WTC11 (cell line): ENCODE data around the gene CRACR2A. TPM values are rescaled to one million over a fixed set of nuclear protein-coding genes. Genes with fewer than 3 reads are reported as not detected.

Experiments used
- ATAC-seq: fragments of 200-7000 bp; cut with Tn5 transposase; 2 replicates; pipeline ENCODE4 v1.10.0; 2021; ENCODE audit warnings: mild to moderate bottlenecking, moderate library complexity
- CTCF ChIA-PET: fragments of 300-600 bp; sonication (Branson Sonifier 250); formaldehyde crosslinking; loops from one replicate; lab custom pipeline; 2021; ENCODE audit warnings: antibody characterized with exemption; lab: Charles Lee
- POLR2A ChIA-PET: fragments of 350-600 bp; sonication (Branson Sonifier 250); formaldehyde crosslinking; loops from one replicate; lab custom pipeline; 2021; ENCODE audit warnings: antibody characterized with exemption; lab: Charles Lee
- DNase-seq: peaks from one replicate; pipeline ENCODE4 v3.0.0; 2021; ENCODE audit warnings: low spot score
- H3K27ac Mint-ChIP-seq: 2 replicates; pipeline ENCODE4 v1.8.0; 2021; ENCODE audit warnings: mixed read lengths
- H3K27me3 Mint-ChIP-seq: 2 replicates; pipeline ENCODE4 v1.8.0; 2021; ENCODE audit warnings: low read depth, mild to moderate bottlenecking, moderate library complexity, mixed read lengths
- H3K36me3 Mint-ChIP-seq: 2 replicates; pipeline ENCODE4 v1.8.0; 2021; ENCODE audit warnings: mixed read lengths
- H3K4me1 Mint-ChIP-seq: 2 replicates; pipeline ENCODE4 v1.8.0; 2022; ENCODE audit warnings: mixed read lengths
- H3K4me3 Mint-ChIP-seq: 2 replicates; pipeline ENCODE4 v1.8.0; 2021; ENCODE audit warnings: mild to moderate bottlenecking, moderate library complexity, mixed read lengths
- H3K9me3 Mint-ChIP-seq: 2 replicates; pipeline ENCODE4 v1.8.0; 2021; ENCODE audit warnings: mixed read lengths
- AR ChIP-seq: fragments of 250-450 bp; sonication (Bioruptor Pico); IDR thresholded peaks from 2 replicates; pipeline ENCODE4 v1.9.0; 2021; ENCODE audit warnings: mild to moderate bottlenecking
- ATF6 ChIP-seq: sonication (generic); formaldehyde crosslinking; IDR thresholded peaks from 2 replicates; pipeline ENCODE4 v1.8.1; 2023; ENCODE audit warnings: mild to moderate bottlenecking, missing genetic modification reagents
- CDX4 ChIP-seq: fragments of 250-450 bp; sonication (Bioruptor Pico); IDR thresholded peaks from 2 replicates; pipeline ENCODE4 v1.9.0; 2021; ENCODE audit warnings: moderate library complexity, mild to moderate bottlenecking, inconsistent platforms, borderline replicate concordance
- E2F5 ChIP-seq: sonication (generic); formaldehyde crosslinking; IDR thresholded peaks from 2 replicates; pipeline ENCODE4 v1.8.1; 2022; ENCODE audit warnings: mild to moderate bottlenecking, moderate library complexity, missing genetic modification reagents
- EMX1 ChIP-seq: fragments of 250-450 bp; sonication (Bioruptor Pico); IDR thresholded peaks from 2 replicates; pipeline ENCODE4 v1.8.0; 2021; ENCODE audit warnings: mild to moderate bottlenecking
- ERG ChIP-seq: fragments of 250-450 bp; sonication (Bioruptor Pico); IDR thresholded peaks from 2 replicates; pipeline ENCODE4 v1.8.0; 2021; ENCODE audit warnings: mild to moderate bottlenecking
- FOXP1 ChIP-seq: sonication (generic); formaldehyde crosslinking; IDR thresholded peaks from 2 replicates; pipeline ENCODE4 v1.8.0; 2022; ENCODE audit warnings: missing genetic modification reagents, mild to moderate bottlenecking, moderate library complexity, borderline replicate concordance
- IRF2 ChIP-seq: sonication (generic); formaldehyde crosslinking; IDR thresholded peaks from 2 replicates; pipeline ENCODE4 v1.8.0; 2022; ENCODE audit warnings: low read depth, missing genetic modification reagents, borderline replicate concordance
- JAZF1 ChIP-seq: fragments of 250-450 bp; sonication (Bioruptor Pico); IDR thresholded peaks from 2 replicates; pipeline ENCODE4 v1.9.0; 2021; ENCODE audit warnings: moderate library complexity, mild to moderate bottlenecking, inconsistent platforms
- NFYB ChIP-seq: sonication (generic); formaldehyde crosslinking; conservative IDR thresholded peaks from 2 replicates; pipeline ENCODE4 v1.8.0; 2022; ENCODE audit warnings: low read depth, missing genetic modification reagents
- NR1H2 ChIP-seq: sonication (generic); formaldehyde crosslinking; IDR thresholded peaks from 2 replicates; pipeline ENCODE4 v1.9.0; 2021; ENCODE audit warnings: mild to moderate bottlenecking, moderate library complexity, missing genetic modification reagents
- NR3C1 ChIP-seq: sonication (generic); formaldehyde crosslinking; conservative IDR thresholded peaks from 2 replicates; pipeline ENCODE4 v1.8.1; 2023; ENCODE audit warnings: low read depth, mild to moderate bottlenecking, missing genetic modification reagents
- SMAD4 ChIP-seq: sonication (generic); formaldehyde crosslinking; IDR thresholded peaks from 2 replicates; pipeline ENCODE4 v1.8.0; 2022; ENCODE audit warnings: mild to moderate bottlenecking, missing genetic modification reagents
- ZMAT4 ChIP-seq: fragments of 250-450 bp; sonication (Bioruptor Pico); IDR thresholded peaks from 2 replicates; pipeline ENCODE4 v1.9.0; 2021; ENCODE audit warnings: mild to moderate bottlenecking
- ZNF138 ChIP-seq: sonication (generic); formaldehyde crosslinking; conservative IDR thresholded peaks from 2 replicates; pipeline ENCODE4 v1.8.1; 2022; ENCODE audit warnings: mild to moderate bottlenecking, moderate library complexity, missing genetic modification reagents
- ZNF263 ChIP-seq: sonication (generic); formaldehyde crosslinking; IDR thresholded peaks from 2 replicates; pipeline ENCODE4 v1.8.1; 2022; ENCODE audit warnings: low read depth, mild to moderate bottlenecking, moderate library complexity, missing genetic modification reagents
- ZNF281 ChIP-seq: sonication (generic); formaldehyde crosslinking; IDR thresholded peaks from 2 replicates; pipeline ENCODE4 v1.8.0; 2023; ENCODE audit warnings: mild to moderate bottlenecking, missing genetic modification reagents
- ZNF416 ChIP-seq: fragments of 250-450 bp; sonication (Bioruptor Pico); IDR thresholded peaks from 2 replicates; pipeline ENCODE4 v1.9.0; 2021; ENCODE audit warnings: mild to moderate bottlenecking, inconsistent platforms
- ZSCAN18 ChIP-seq: fragments of 250-450 bp; sonication (Bioruptor Pico); IDR thresholded peaks from 2 replicates; pipeline ENCODE4 v2.1.2; 2022; ENCODE audit warnings: mild to moderate bottlenecking, moderate library complexity
- total RNA-seq: library from RNA; stranded (reverse); gene quantifications from 3 replicates; pipeline ENCODE4 v1.2.3, GENCODE V29; 2021

CRACR2A gene
- total RNA-seq, 1 experiment from 2014 or later, result 2.6 TPM

- TF ChIP-seq ERG (CRISPR knock-in tag), result no peak
- no peak for TF ChIP-seq ZSCAN18 (CRISPR knock-in tag)
Measured at GRCh38 chr12:3718100-3718499, 34.8 kb downstream of the CRACR2A start (continued).

- Mint-ChIP-seq H3K4me1 (peaks cover 15% of the 10 kb centered on the region), H3K36me3 (peaks cover 13% of the 10 kb centered on the region), H3K27me3 (no peaks in the 10 kb centered on the region; the same call in 1 of the 2 replicates), H3K4me3 (no peak overlapping the region), H3K27ac (no peak overlapping the region), H3K9me3 (peaks cover 15% of the 10 kb centered on the region)
- ChIA-PET POLR2A (no interaction called here), CTCF (no interaction called here)
- no peak for ATAC-seq
- TF ChIP-seq ZMAT4, result no peak
- TF ChIP-seq ZNF138 (CRISPR knock-in tag), result no peak
- TF ChIP-seq IRF2, result no peak
- no peak for TF ChIP-seq CDX4 (CRISPR knock-in tag)
- no peak for TF ChIP-seq JAZF1 (CRISPR knock-in tag)
- TF ChIP-seq ZNF263 (CRISPR knock-in tag), result no peak
- TF ChIP-seq ZNF416, result no peak
- no peak for TF ChIP-seq SMAD4 (CRISPR knock-in tag)
- TF ChIP-seq ZNF281 (CRISPR knock-in tag), result no peak
- TF ChIP-seq AR (CRISPR knock-in tag), result no peak
- no peak for TF ChIP-seq NR1H2 (CRISPR knock-in tag)
- TF ChIP-seq FOXP1, result no peak
- DNase-seq, result no peak
Measured at GRCh38 chr12:3717283-3717898, 35.5 kb downstream of the CRACR2A start.

- Mint-ChIP-seq H3K27ac (no peak overlapping the region), H3K9me3 (peaks cover 1% of the 10 kb centered on the region; the same call in 1 of the 2 replicates), H3K36me3 (0 out of 2 replicates have a peak, but pooled peaks cover under 1% of the 10 kb centered on the region), H3K4me3 (no peak overlapping the region), H3K4me1 (peaks cover 15% of the 10 kb centered on the region), H3K27me3 (no peaks in the 10 kb centered on the region; the same call in 1 of the 2 replicates)
- ChIA-PET POLR2A (no interaction called here), CTCF (no interaction called here)
- ATAC-seq, result no peak
- no peak for DNase-seq
- no peak for TF ChIP-seq NR3C1 (CRISPR knock-in tag)
- no peak for TF ChIP-seq E2F5
- no peak for TF ChIP-seq EMX1 (CRISPR knock-in tag)
- TF ChIP-seq ATF6 (CRISPR knock-in tag), result no peak
- no peak for TF ChIP-seq NFYB (CRISPR knock-in tag)
Measured at GRCh38 chr12:3715999-3716398, 36.9 kb downstream of the CRACR2A start.
